SHP77 treated with DMSO at 0.1 percent for 48 hours (cell line): Measurements from ENCODE around the gene PTPN3.

Experiments used
- DNase-seq: peaks from one replicate; lab custom pipeline; 2025; lab: John Stamatoyannopoulos, UW

The PTPN3 gene

GRCh38 chr9:109500421-109500974 is 2.4 kb upstream of the PTPN3 start:
- no peak for DNase-seq

DNA sequence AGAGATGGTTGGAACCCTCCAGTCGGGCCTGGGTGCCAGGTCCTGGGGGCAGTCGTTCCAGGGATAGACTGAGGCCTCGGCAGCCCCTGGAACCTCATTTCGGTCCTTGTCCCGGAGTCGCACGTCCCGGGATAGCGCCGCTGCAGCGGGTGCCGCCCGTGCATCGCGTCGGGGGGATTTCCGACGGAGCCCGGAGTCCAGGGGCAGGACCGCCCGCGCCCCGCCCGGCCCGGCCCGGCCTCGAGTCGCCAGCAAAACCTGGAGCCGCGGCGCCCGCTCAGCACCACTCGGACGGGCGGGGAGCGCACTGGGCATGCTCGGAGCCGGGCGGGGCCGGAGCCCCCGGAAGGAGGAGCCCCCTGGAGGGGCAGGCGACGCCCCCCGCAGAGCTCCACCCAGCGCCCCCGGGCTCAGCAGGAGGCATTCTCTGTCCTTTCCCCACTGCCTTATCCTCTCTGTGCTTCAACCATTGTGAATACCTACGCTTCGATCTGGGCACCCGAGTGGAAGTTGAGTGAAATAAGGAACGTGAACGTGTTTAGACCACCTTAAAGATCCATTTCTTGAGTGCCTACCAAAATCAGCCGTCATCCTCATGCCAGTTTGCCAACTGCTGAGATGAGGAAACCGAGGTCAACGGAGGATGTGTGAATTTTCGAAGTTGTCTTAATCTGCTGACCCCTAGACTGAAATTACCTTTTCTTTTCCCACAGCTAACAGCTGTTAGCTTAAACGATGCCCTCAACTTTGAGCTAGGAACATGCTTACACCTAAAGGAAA is 1.7 kb upstream of the PTPN3 start:
- DNase-seq, result no peak

- no peak for DNase-seq
Observed at GRCh38 chr9:109499093-109499630, 1.1 kb upstream of the PTPN3 start.

GRCh38 chr9:109497226-109498153 is 617 bp downstream of the PTPN3 start:
- DNase-seq, result no peak

DNA sequence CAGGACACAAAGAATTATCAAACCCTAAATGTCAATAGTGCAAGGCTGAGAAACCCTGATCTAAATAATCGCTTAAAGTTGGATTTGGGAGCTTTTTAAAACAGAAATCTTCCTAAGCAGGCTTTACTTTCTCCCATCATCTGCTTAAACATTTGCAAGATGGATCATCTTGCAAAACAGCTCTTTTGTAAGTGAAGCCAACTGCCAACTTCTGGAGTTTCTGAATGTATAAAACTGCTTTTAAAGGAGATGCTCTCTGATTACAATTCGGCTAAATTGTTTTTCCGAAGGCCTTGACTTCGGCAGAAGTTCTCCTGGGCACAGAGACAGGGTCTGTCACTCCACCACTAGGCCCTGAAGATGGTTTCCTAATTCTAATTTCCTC is 1.3 kb downstream of the PTPN3 start:
- no peak for DNase-seq

DNA sequence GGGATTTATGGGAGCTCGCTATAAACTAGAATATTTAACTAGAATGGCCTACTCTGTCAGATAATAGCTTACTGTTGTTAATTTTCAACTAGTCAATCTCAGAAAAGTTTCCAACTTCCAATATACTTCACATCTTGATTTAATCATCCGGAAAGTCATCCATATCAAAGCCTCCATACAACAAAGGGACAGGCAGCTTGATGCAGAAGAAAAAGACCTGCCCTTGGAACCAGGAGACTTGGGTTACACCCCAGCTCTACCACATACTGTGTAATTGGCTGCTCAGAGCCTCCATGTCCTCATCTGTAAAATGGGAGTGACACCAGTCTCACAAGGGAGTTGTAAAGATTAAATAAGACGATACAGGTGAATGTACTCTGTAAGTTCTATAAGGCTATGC is 1.9 kb downstream of the PTPN3 start:
- no peak for DNase-seq

GRCh38 chr9:109493648-109494047 is 4.5 kb downstream of the PTPN3 start:
- DNase-seq, result no peak

DNA sequence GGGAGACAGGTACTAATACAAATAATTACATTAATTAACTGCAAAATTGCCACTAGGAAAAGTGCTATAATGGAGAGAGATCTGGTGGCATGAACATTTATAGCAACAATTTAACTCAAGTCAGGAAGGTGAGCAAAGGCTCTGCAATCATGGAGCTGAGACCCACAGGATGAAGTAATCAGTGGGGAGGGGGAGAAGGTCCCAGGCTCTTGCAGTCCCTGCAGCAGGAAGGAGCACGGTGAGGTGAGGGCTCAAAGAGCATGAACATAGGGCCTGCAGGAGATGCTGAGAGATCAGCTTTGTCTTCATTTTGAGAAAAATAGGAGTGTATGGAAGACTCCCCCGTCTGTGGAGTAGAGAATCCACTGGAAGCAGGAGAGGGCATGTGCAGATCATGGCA is 6.5 kb downstream of the PTPN3 start:
- DNase-seq, result no peak

GRCh38 chr9:109488791-109489492 is 9.2 kb downstream of the PTPN3 start:
- DNase-seq, result no peak

GRCh38 chr9:109488351-109488750 is 9.8 kb downstream of the PTPN3 start:
- no peak for DNase-seq

DNA sequence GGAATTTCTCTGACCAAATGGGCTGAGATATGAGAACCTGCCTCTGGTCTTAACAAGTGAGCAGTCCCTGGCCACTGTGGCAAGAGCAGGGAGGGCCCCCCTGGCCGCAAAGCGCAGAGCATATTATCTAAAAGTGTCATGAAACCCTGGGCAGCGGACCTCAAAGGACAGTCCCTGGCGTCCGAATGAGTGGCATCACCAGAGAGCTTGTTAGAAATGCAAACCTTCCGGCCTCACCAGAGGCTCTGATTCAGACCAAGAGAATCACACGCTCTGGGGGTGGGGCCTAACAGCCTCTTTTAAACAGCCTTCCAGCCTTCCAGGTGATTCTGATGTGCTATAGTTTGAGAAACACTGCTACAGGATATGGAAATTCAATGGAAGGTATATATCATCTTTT is 10.9 kb downstream of the PTPN3 start:
- DNase-seq, result no peak

DNA sequence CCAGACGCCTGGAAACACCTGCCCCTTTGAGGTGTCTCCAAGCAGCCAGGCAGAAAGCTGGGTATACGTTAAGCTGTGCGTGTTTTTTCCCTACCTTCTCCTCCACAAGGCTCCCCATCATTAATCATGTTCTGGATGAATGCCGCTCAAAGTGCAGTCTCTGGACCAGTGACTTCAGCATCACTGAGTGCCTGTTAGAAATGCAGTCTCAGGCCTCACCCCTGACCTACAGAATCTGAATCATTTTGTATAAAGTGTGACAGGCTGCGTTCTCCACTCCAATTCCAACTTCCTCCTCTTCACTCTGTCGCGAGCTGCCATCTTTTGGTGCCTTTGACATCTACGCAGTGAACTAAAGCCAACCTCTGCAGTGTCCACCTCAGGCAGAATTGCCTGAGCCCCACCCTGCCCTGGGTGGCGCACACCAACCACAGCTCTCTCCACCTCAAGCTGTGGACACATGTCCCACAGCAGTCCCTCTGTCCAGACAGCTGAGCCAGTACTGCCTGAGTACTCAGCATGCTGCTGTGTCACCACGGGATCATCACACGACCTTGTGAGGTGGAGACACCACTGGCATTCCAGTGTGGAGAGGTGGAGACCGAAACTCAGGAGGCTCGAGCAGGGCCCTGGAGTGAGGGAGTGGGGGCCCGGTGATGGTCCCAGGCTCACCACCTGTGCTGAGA is 14.2 kb downstream of the PTPN3 start:
- DNase-seq, result no peak

- no peak for DNase-seq
Observed at GRCh38 chr9:109482391-109482916, 15.7 kb downstream of the PTPN3 start.

GRCh38 chr9:109481856-109482255 is 16.3 kb downstream of the PTPN3 start:
- DNase-seq, result no peak

- DNase-seq, result no peak
Observed at GRCh38 chr9:109479822-109480221, 18.3 kb downstream of the PTPN3 start.

- DNase-seq, result no peak
Observed at GRCh38 chr9:109478665-109479380, 19.3 kb downstream of the PTPN3 start.

DNA sequence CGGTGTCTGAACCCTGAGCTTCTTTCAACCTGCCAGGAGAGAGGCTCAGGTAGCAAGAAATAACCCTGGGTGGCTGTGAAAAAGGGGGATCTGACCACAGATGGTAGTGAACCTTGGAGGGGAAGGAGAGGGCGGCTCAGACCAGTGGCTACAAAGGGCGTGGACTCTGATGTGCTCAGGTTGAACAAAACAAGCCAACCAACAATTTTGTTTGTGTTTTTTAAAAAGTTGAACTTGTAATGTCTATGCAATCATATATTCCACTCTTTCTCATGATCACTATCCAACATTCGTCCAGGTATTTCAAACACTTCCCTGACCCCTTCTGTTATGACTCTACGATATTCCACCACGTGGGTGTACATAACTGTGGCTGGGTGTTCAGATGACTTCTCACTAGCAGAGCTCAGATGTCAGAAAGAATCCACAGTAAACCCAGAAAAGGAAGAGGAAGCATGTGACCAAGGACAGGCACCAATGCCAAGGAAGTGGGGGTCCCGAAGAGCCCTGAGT is 20.0 kb downstream of the PTPN3 start:
- no peak for DNase-seq

- no peak for DNase-seq
Observed at GRCh38 chr9:109477258-109478050, 20.7 kb downstream of the PTPN3 start.

GRCh38 chr9:109476642-109477257 is 21.4 kb downstream of the PTPN3 start:
- no peak for DNase-seq
